ENCODE measurements around the gene FRMD4A. TPM values are rescaled to one million over a fixed set of nuclear protein-coding genes. Genes with fewer than 3 reads are reported as not detected.

The FRMD4A gene
- total RNA-seq, 4 donors from 2014 or later, result 4.4 to 7.1 (median 5.2) TPM

GRCh38 chr10:13852872-13853271 lies 477.9 kb downstream of the FRMD4A start:
- H3K4me3 ChIP-seq, result no peak overlapping the region
- intact Hi-C loops (cut with DNase I; ENCODE audit: low total_unique reads), result no loop called here
- H3K27ac ChIP-seq, result peak overlapping the region; percentile 60 to 77 (median 70)

GRCh38 chr10:13851906-13852305 lies 478.8 kb downstream of the FRMD4A start:
- Histone ChIP-seq H3K27me3 (no peaks in the 10 kb centered on the region), H3K27ac (peak overlapping the region in 2 of 4 donors; percentile 41 to 64), H3K9me3 (no peaks in the 10 kb centered on the region)

More at GRCh38 chr10:13852872-13853271, 477.9 kb downstream of the FRMD4A start:
- peak; percentile 44 to 63 for ATAC-seq
- H3K4me1 ChIP-seq, result peaks cover 8 to 9% of the 10 kb centered on the region in 2 donors
- no peaks in the 10 kb centered on the region for H3K36me3 ChIP-seq
- H3K27me3 ChIP-seq, result no peaks in the 10 kb centered on the region
- TF ChIP-seq CTCF (IDR thresholded peaks at IDR 0.05 in 4 of 5, conservative IDR thresholded peaks at IDR 0.05 in 1 of 5) (no peak), POLR2A (IDR thresholded peaks at IDR 0.05) (no peak)
- DNase-seq, result no peak
- H3K9me3 ChIP-seq, result no peaks in the 10 kb centered on the region
- in situ Hi-C loops (cut with MboI; ENCODE audit: low sequenced_read_pairs in 4 of 4), result no loop called here

DNA sequence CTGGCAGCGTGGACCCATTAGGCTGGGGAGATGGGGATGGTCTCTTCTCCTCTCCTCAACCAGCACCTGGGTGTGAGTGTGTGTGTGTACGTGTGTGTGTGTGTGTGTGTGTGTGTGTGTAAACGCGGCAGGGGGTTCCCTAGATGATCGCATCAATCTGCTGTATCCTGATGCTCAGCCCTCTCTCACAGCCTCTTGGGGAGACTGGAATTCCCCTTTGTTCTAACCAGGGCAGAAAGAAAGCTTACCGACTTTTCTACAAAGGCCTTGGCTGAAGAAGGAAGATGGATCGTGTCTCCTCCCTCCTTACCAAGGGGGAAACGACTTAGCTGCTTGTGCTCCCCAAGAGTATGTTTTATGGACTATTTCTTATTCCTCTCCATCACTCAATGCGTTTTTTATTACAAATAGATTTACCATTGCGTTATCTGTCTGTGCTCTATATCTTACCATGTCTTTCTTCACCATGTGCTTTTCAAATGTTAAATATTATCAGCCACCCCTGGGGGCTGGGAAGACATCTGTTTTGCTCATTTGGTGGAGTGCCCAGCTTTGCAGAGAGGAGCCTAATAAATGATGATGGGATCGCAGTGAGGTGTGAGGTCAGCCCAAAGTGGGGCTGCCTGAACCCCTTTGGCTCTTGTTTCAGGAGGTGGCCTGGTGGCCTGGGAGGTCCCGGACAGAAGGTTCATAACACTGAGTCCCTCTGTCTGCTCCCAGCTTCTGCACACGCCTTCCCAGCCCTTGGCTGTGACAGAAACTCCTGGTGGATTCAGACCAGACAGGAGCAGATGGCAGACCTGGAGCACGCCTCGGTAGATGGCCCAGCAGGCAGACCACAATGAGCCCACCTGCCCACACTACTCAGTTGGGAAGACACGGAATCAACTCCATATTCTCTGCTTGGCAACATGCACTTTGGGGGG lies 481.9 kb downstream of the FRMD4A start:
- intact Hi-C loops (cut with DNase I; ENCODE audit: low total_unique reads), result no loop called here

More at GRCh38 chr10:13851906-13852305, 478.8 kb downstream of the FRMD4A start:
- in situ Hi-C loops (cut with MboI; ENCODE audit: low sequenced_read_pairs in 4 of 4) (no loop called here), intact Hi-C loops (cut with DNase I; ENCODE audit: low total_unique reads) (no loop called here)
- peaks cover 11 to 13% of the 10 kb centered on the region in 2 donors for H3K4me1 ChIP-seq
- no peaks in the 10 kb centered on the region for H3K36me3 ChIP-seq
- DNase-seq (no peak), ATAC-seq (no peak)
- TF ChIP-seq CTCF (IDR thresholded peaks at IDR 0.05 in 4 of 5, conservative IDR thresholded peaks at IDR 0.05 in 1 of 5) (no peak), POLR2A (IDR thresholded peaks at IDR 0.05) (no peak)
- H3K4me3 ChIP-seq, result no peak overlapping the region

DNA sequence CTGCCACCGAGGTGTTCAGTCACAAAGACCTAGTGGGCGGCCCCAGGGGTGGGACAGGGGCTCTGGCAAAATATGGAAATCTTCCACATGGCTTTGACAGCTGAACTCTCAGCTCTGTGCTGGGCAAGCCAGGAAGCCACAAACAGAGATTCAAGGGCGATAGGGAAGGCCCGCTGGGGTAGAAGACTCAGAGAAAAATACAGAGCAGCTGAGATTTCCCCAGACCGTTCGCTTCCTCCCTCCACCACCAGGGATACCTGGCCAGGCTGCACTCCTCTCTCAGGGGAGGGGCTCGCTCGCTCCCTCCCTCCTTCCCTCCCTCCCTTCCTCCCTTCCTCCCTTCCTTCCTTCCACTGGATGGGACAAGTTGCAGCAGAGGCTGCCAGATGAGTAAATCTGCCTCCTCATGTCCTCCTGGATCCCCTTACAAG lies 483.5 kb downstream of the FRMD4A start:
- H3K36me3 ChIP-seq, result no peaks in the 10 kb centered on the region
- no peak overlapping the region for H3K27ac ChIP-seq
- no peak overlapping the region for H3K4me3 ChIP-seq
- TF ChIP-seq POLR2A (IDR thresholded peaks at IDR 0.05), result no peak
- no peak for TF ChIP-seq CTCF (IDR thresholded peaks at IDR 0.05 in 4 of 5, conservative IDR thresholded peaks at IDR 0.05 in 1 of 5)
- H3K27me3 ChIP-seq, result no peaks in the 10 kb centered on the region
- in situ Hi-C loops (cut with MboI; ENCODE audit: low sequenced_read_pairs in 4 of 4) (no loop called here), intact Hi-C loops (cut with DNase I; ENCODE audit: low total_unique reads) (no loop called here)
- no peak for DNase-seq
- ATAC-seq, result no peak
- peaks cover 5 to 7% of the 10 kb centered on the region in 2 donors for H3K4me1 ChIP-seq
- H3K9me3 ChIP-seq, result no peaks in the 10 kb centered on the region

More for the DNA sequence above, 481.9 kb downstream of the FRMD4A start:
- Histone ChIP-seq H3K4me3 (no peak overlapping the region), H3K4me1 (peaks cover 7 to 11% of the 10 kb centered on the region in 2 donors), H3K36me3 (no peaks in the 10 kb centered on the region), H3K9me3 (no peaks in the 10 kb centered on the region), H3K27ac (peak overlapping the region in 1 of 4 donors; percentile 13), H3K27me3 (no peaks in the 10 kb centered on the region)
- ATAC-seq (no peak), DNase-seq (no peak)
- in situ Hi-C loops (cut with MboI; ENCODE audit: low sequenced_read_pairs in 4 of 4), result no loop called here
- no peak for TF ChIP-seq POLR2A (IDR thresholded peaks at IDR 0.05)
- TF ChIP-seq CTCF (IDR thresholded peaks at IDR 0.05 in 4 of 5, conservative IDR thresholded peaks at IDR 0.05 in 1 of 5), result no peak
